K562 (cell line): ENCODE measurements around the gene PHF19. TPM values are rescaled to one million over a fixed set of nuclear protein-coding genes. Genes with fewer than 3 reads are reported as not detected.

Experiments used
- MYC ChIP-seq, 2 experiments: fragments of 250-450 bp in 1 of 2; sonication (Bioruptor Pico) in 1 of 2; IDR thresholded peaks; 2 replicates each; pipeline versions ENCODE4 v1.5.1 to v1.6.1; 2012 to 2021; ENCODE audit warnings: low read depth in 2 of 2, borderline replicate concordance in 1 of 2, improper control_type of control experiment in 1 of 2, low read length in 1 of 2, mild to moderate bottlenecking in 1 of 2, moderate library complexity in 1 of 2
- RERE ChIP-seq: sonication (generic); formaldehyde crosslinking; IDR thresholded peaks from 2 replicates; pipeline ENCODE4 v1.8.0; 2023; ENCODE audit warnings: missing genetic modification reagents, mild to moderate bottlenecking, borderline replicate concordance
- SRSF9 ChIP-seq: fragments of 200-400 bp; formaldehyde crosslinking; IDR thresholded peaks from 2 replicates; pipeline ENCODE4 v1.6.1; 2017; ENCODE audit warnings: low read depth, low read length, borderline replicate concordance
- TBL1XR1 ChIP-seq, 2 experiments: IDR thresholded peaks; 2 replicates each; pipeline ENCODE4 v1.6.1; 2012; ENCODE audit warnings: improper control_type of control experiment in 2 of 2, low read length in 2 of 2, mild to moderate bottlenecking in 1 of 2
- ZNF3 ChIP-seq: fragments of 250-450 bp; sonication (Bioruptor Pico); IDR thresholded peaks from 2 replicates; pipeline ENCODE4 v1.5.0; 2021; ENCODE audit warnings: mild to moderate bottlenecking, moderate library complexity
- polyA plus RNA-seq, 8 experiments: library from polyadenylated mRNA; depleted of rRNA in 4 of 8; stranded (reverse) in 5 of 8; unstranded in 3 of 8; fragments of >200 nt; fragmentation: Nextera tagmentation in 2 of 8; fragmentation: Illumina TruSeq in 1 of 8; extraction: Ambion mirVana in 2 of 8; extraction: Trizol in 1 of 8; gene quantifications; 2 replicates each; pipeline versions ENCODE4 v1.2.1 to v1.2.3, GENCODE V29; 2011 to 2014; ENCODE audit warnings: inconsistent platforms in 1 of 8, missing spikeins in 1 of 8
- total RNA-seq, 7 experiments: library from RNA; depleted of rRNA in 6 of 7; stranded (reverse); fragments of >200 nt in 6 of 7; fragmentation: Illumina TruSeq in 2 of 7; extraction: Trizol in 2 of 7; gene quantifications; 2 replicates each; pipeline versions ENCODE4 v1.2.1 to v1.2.3, GENCODE V29; 2011 to 2021; ENCODE audit warnings: low replicate concordance in 1 of 7
- TF ChIP-seq, protein P1 (sequence below): sonication (generic); formaldehyde crosslinking; IDR thresholded peaks from 2 replicates; pipeline ENCODE4 v1.8.1; 2022; ENCODE audit warnings: missing genetic modification reagents

Gene PHF19
- total and polyA plus RNA-seq, 9 of the 15 experiments (the other 6 are each of a cell fraction or from before 2014, with no cell fraction given), result 95.8 to 403 (median 255) TPM

DNA sequence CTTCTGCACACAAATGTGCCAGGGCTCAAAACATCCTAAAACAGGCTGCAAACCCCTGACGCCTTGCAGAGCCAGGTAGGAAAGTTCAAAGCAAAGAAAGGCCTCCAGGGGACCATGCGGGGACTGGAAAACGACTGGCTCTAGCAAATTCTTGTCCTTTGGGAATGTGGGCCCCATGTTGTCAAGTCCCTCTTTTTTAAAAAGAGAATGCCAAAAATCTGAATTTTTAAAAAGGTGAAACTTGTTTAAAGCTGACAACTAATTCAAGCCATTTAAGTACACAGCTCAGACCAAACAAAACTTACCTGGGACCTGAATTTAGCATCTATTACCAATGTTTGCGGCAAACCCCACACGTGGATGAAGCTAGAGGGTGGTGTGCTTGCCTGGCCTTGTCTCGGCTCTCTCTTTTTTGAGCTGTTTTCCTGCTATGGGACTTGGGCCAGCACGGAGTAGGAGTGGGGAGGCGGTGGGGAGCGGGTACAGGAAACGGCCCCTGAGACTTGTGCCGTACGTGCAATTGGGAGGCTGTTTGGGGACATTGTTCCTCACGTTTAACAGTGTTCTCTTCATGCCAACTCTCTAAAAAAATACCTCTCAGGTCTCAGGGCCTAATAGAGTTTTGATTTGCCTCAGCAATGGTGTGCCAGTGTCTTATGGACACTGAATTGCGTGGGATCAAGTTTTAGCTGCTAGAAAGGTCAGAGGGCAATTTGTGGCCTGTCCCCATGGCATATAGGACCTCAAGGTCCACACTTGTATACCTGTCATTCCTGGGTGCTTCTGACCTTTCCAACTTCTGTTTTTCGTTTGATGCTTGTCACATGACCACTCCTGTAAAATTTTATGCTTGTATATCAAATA is 15.1 kb upstream of the PHF19 start (continued):
- TF ChIP-seq MYC (IDR thresholded peaks at IDR 0.05; ENCODE audit: low read depth, low read length) (0 out of 2 replicates have a peak, but pooled peaks have one; percentile 42), MYC (CRISPR knock-in tag; IDR thresholded peaks at IDR 0.05; ENCODE audit: borderline replicate concordance, low read depth) (no peak), SRSF9 (no peak), RERE (CRISPR knock-in tag) (no peak), TBL1XR1 (IDR thresholded peaks at IDR 0.05; ENCODE audit: low read length in 2 of 2) (0 out of 4 replicates have a peak, but pooled peaks of 1 of the 2 experiments have one; percentile 18), ZNF3 (CRISPR knock-in tag) (no peak)
- TF ChIP-seq, protein P1, sequence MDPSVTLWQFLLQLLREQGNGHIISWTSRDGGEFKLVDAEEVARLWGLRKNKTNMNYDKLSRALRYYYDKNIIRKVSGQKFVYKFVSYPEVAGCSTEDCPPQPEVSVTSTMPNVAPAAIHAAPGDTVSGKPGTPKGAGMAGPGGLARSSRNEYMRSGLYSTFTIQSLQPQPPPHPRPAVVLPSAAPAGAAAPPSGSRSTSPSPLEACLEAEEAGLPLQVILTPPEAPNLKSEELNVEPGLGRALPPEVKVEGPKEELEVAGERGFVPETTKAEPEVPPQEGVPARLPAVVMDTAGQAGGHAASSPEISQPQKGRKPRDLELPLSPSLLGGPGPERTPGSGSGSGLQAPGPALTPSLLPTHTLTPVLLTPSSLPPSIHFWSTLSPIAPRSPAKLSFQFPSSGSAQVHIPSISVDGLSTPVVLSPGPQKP, result no peak
